ENCODE measurements around the gene TGDS.
"Not testable (repeated sequence)": the region's sequence is repeated elsewhere in the genome, so short reads cannot be mapped to it uniquely, and the experiment has no call there.

The TGDS gene

DNA sequence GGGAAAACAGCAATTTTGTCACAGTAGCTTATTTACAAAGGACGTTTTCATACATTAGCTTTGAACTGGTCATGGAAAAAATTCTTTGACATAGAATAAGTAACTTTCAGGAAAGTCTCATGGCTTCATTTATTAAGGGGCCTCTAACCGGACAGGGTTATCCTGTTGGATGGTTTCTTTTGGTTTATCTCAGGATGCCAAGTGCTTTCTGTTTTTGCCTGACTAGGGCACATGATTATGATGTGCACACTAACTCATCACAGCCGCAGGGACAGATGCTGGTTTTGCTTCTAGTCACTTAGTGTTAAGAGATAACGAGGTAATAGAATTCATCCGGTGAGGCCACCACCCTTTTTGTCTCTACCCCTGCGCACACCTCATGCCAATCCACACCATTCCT, 53.0 kb downstream of the TGDS start:
- H3K4me3 ChIP-seq (ENCODE audit: low read depth in 1 of 2, low read length in 2 of 2) = no peak overlapping the region
- no peaks in the 10 kb centered on the region for H3K9me3 ChIP-seq (ENCODE audit: control insufficient read depth in 1 of 2, low read length in 2 of 2)
- H3K36me3 ChIP-seq (ENCODE audit: control insufficient read depth in 1 of 2, insufficient read depth in 2 of 2, low read length in 2 of 2) = no peaks in the 10 kb centered on the region
- H3K4me1 ChIP-seq (ENCODE audit: control insufficient read depth in 1 of 2, insufficient read depth in 2 of 2, low read length in 2 of 2) = peaks cover 0 to under 1% of the 10 kb centered on the region in 2 donors
- H3K27ac ChIP-seq (ENCODE audit: low read depth, low read length) = no peak overlapping the region
- no peak overlapping the region for H3K9ac ChIP-seq (ENCODE audit: low read depth in 1 of 2, low read length in 2 of 2)
- H3K27me3 ChIP-seq (ENCODE audit: control insufficient read depth in 1 of 2, insufficient read depth in 2 of 2, low read length in 2 of 2) = no peaks in the 10 kb centered on the region

DNA sequence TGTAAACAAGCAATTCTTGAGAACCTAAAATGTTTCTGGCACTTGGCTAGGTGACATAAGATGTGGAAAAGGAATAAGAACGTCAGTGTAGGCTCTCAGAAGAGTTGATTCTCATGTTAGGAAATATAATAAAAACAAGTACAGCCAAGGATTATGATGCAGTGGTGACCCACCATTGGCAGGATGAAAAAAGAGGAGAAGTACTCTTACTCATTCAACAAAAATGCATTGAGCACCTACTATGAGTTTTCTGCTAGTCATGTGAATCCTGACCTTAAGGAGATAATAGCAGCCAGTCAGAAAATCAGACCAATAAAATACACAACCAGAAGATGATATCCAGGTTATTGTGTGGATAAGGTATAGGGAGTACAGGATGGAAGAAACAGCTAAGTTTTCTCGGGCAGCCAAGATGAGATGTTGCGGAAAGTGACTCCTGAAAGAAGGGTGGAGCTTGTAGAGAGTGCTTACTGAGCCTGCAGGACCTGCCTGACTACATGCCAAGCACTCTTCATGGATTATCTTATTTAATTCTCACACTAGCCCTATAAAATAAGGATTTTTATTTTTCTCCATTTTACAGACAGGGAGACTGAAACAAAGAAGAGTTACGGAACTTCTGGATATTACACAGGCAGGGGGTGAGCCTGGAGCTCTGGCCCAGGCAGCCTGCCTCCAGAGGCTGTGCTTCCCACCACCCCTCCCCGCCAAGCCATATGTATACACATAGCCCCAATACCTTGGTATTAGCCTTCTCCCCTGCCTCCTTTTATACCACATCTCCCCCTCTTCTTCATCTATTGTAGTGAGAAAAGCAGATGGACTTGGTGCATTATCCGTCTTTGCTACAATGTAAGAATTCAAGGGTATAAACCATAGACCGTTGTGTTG, 58.0 kb downstream of the TGDS start:
- Histone ChIP-seq H3K27ac (ENCODE audit: low read depth, low read length) (no peak overlapping the region), H3K27me3 (ENCODE audit: control insufficient read depth in 1 of 2, insufficient read depth in 2 of 2, low read length in 2 of 2) (no peaks in the 10 kb centered on the region), H3K4me1 (ENCODE audit: control insufficient read depth in 1 of 2, insufficient read depth in 2 of 2, low read length in 2 of 2) (no peaks in the 10 kb centered on the region), H3K9ac (ENCODE audit: low read depth in 1 of 2, low read length in 2 of 2) (no peak overlapping the region), H3K4me3 (ENCODE audit: low read depth in 1 of 2, low read length in 2 of 2) (no peak overlapping the region), H3K9me3 (ENCODE audit: control insufficient read depth in 1 of 2, low read length in 2 of 2) (no peaks in the 10 kb centered on the region), H3K36me3 (ENCODE audit: control insufficient read depth in 1 of 2, insufficient read depth in 2 of 2, low read length in 2 of 2) (no peaks in the 10 kb centered on the region)

DNA sequence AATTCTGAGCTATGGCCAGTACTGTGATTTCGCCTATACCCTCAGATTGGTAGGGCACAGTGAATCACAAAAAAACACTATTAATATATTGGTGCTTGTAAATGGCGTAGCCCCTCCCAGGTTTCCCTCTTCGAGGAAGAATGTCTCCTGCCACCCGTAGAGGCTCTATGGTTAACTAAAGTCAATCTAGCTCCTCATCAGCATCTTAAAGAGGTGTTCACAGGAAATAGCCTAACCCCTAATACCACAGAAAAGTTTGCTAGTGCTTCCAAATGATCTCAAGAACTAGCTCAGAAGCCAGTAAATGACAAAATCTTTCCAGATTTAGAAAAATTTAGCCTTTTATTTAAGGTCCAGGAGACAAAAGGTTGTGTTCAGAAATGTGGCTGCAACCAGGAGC, 60.2 kb downstream of the TGDS start:
- Histone ChIP-seq H3K9ac (ENCODE audit: low read depth in 1 of 2, low read length in 2 of 2) (no peak overlapping the region), H3K4me3 (ENCODE audit: low read depth in 1 of 2, low read length in 2 of 2) (no peak overlapping the region), H3K36me3 (ENCODE audit: control insufficient read depth in 1 of 2, insufficient read depth in 2 of 2, low read length in 2 of 2) (no peaks in the 10 kb centered on the region), H3K4me1 (ENCODE audit: control insufficient read depth in 1 of 2, insufficient read depth in 2 of 2, low read length in 2 of 2) (no peaks in the 10 kb centered on the region), H3K27me3 (ENCODE audit: control insufficient read depth in 1 of 2, insufficient read depth in 2 of 2, low read length in 2 of 2) (no peaks in the 10 kb centered on the region), H3K27ac (ENCODE audit: low read depth, low read length) (no peak overlapping the region), H3K9me3 (ENCODE audit: control insufficient read depth in 1 of 2, low read length in 2 of 2) (no peaks in the 10 kb centered on the region)

DNA sequence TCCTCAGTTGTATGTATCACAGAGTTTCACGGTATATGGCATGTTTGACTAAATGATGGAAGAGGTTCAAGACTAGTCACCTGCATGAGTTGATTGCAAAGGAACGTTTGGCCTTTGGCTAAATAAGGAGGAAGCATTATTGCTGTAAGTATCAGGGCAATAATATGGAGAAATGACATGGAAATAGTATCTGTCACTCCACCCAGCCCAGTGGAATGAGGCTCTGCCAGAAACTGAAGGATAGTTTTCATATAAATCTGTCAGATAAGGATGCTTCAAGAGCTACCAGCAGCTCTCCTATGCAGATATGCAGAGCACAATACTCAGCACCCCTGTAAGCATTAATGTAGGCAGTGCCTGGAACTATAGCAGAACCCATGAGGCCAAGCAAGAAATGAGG, 60.7 kb downstream of the TGDS start:
- Histone ChIP-seq H3K36me3 (ENCODE audit: control insufficient read depth in 1 of 2, insufficient read depth in 2 of 2, low read length in 2 of 2) (no peaks in the 10 kb centered on the region), H3K4me1 (ENCODE audit: control insufficient read depth in 1 of 2, insufficient read depth in 2 of 2, low read length in 2 of 2) (no peaks in the 10 kb centered on the region), H3K9me3 (ENCODE audit: control insufficient read depth in 1 of 2, low read length in 2 of 2) (no peaks in the 10 kb centered on the region), H3K4me3 (ENCODE audit: low read depth in 1 of 2, low read length in 2 of 2) (no peak overlapping the region), H3K27me3 (ENCODE audit: control insufficient read depth in 1 of 2, insufficient read depth in 2 of 2, low read length in 2 of 2) (no peaks in the 10 kb centered on the region), H3K9ac (ENCODE audit: low read depth in 1 of 2, low read length in 2 of 2) (no peak overlapping the region), H3K27ac (ENCODE audit: low read depth, low read length) (no peak overlapping the region)

DNA sequence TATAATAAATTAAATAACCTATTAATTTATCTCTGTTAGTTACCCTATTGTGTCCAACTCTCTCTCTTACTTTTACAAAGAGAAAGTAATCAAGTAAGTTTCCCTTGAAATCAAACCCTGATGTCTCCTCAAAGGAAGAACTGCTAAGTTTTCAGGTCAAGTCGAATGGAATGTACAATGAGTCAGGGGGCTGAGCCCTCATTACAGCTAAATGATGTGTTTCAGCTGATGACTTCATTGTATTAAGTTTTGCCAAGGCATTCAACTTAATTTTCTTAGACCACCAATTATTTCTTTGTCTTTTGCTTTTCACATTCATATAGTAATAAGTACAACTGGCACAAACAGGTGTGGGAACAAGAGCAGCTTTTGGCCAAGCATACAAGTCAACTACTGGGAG, 61.8 kb downstream of the TGDS start:
- Histone ChIP-seq H3K9me3 (ENCODE audit: control insufficient read depth in 1 of 2, low read length in 2 of 2) (no peaks in the 10 kb centered on the region), H3K27me3 (ENCODE audit: control insufficient read depth in 1 of 2, insufficient read depth in 2 of 2, low read length in 2 of 2) (no peaks in the 10 kb centered on the region), H3K27ac (ENCODE audit: low read depth, low read length) (no peak overlapping the region), H3K4me3 (ENCODE audit: low read depth in 1 of 2, low read length in 2 of 2) (no peak overlapping the region), H3K36me3 (ENCODE audit: control insufficient read depth in 1 of 2, insufficient read depth in 2 of 2, low read length in 2 of 2) (no peaks in the 10 kb centered on the region), H3K4me1 (ENCODE audit: control insufficient read depth in 1 of 2, insufficient read depth in 2 of 2, low read length in 2 of 2) (no peaks in the 10 kb centered on the region), H3K9ac (ENCODE audit: low read depth in 1 of 2, low read length in 2 of 2) (no peak overlapping the region)

DNA sequence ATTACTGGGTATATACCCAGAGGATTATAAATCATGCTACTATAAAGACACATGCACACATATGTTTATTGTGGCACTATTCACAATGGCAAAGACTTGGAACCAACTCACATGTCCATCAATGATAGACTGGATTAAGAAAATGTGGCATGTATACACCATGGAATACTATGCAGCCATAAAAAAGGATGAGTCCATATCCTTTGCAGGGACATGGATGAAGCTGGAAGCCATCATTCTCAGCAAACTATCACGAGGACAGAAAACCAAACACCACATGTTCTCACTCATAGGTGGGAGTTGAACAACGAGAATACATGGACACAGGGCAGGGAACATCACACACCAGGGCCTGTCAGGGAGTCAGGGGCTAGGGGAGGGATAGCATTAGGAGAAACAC, 63.7 kb downstream of the TGDS start:
- not testable (repeated sequence) for H3K27me3 ChIP-seq (ENCODE audit: control insufficient read depth in 1 of 2, insufficient read depth in 2 of 2, low read length in 2 of 2); H3K9ac ChIP-seq (ENCODE audit: low read depth in 1 of 2, low read length in 2 of 2); H3K36me3 ChIP-seq (ENCODE audit: control insufficient read depth in 1 of 2, insufficient read depth in 2 of 2, low read length in 2 of 2); H3K4me3 ChIP-seq (ENCODE audit: low read depth in 1 of 2, low read length in 2 of 2); H3K4me1 ChIP-seq (ENCODE audit: control insufficient read depth in 1 of 2, insufficient read depth in 2 of 2, low read length in 2 of 2); H3K27ac ChIP-seq (ENCODE audit: low read depth, low read length); H3K9me3 ChIP-seq (ENCODE audit: control insufficient read depth in 1 of 2, low read length in 2 of 2)

DNA sequence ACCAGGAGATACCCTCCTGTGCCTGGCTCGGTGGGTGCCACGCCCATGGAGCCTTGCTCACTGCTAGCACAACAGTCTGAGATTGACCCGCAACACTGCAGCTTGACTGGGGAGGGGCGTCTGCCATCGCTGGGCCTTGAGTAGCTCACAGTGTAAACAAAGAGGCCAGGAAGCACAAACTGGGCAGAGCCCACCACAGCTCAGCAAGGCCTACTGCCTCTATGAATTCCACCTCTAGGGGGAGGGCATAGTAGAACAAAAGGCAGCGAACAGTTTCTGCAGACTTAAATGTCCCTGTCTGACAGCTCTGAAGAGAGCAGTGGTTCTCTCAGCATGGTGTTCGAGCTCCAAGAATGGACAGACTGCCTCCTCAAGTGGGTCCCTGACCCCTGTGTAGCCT, 69.0 kb downstream of the TGDS start:
- H3K36me3 ChIP-seq (ENCODE audit: control insufficient read depth in 1 of 2, insufficient read depth in 2 of 2, low read length in 2 of 2); H3K27ac ChIP-seq (ENCODE audit: low read depth, low read length); H3K27me3 ChIP-seq (ENCODE audit: control insufficient read depth in 1 of 2, insufficient read depth in 2 of 2, low read length in 2 of 2): not testable (repeated sequence)

DNA sequence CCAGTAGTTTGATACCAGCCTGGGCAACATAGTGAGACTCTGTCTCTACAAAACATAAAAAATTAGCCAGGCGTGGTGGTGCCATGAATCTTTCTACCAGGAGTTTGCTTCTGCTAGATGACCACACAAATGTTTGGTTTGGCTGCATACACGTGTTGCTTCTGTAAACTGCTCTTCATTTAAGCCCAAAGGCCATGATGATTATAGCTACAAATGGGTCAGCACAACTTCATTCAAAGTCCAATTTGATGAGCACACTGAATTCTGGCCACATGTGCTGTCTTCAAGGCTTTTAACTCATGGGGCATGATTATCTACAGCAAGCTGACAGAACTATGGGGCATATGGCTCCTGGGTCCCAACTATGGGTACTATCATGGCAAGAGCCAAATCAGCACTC, 70.2 kb downstream of the TGDS start:
- Histone ChIP-seq H3K36me3 (ENCODE audit: control insufficient read depth in 1 of 2, insufficient read depth in 2 of 2, low read length in 2 of 2) (no peaks in the 10 kb centered on the region), H3K9ac (ENCODE audit: low read depth in 1 of 2, low read length in 2 of 2) (no peak overlapping the region), H3K4me3 (ENCODE audit: low read depth in 1 of 2, low read length in 2 of 2) (no peak overlapping the region), H3K27ac (ENCODE audit: low read depth, low read length) (no peak overlapping the region), H3K27me3 (ENCODE audit: control insufficient read depth in 1 of 2, insufficient read depth in 2 of 2, low read length in 2 of 2) (no peaks in the 10 kb centered on the region), H3K4me1 (ENCODE audit: control insufficient read depth in 1 of 2, insufficient read depth in 2 of 2, low read length in 2 of 2) (no peaks in the 10 kb centered on the region), H3K9me3 (ENCODE audit: control insufficient read depth in 1 of 2, low read length in 2 of 2) (no peaks in the 10 kb centered on the region)

More for the DNA sequence above, 69.0 kb downstream of the TGDS start:
- not testable (repeated sequence) for H3K9me3 ChIP-seq (ENCODE audit: control insufficient read depth in 1 of 2, low read length in 2 of 2); H3K9ac ChIP-seq (ENCODE audit: low read depth in 1 of 2, low read length in 2 of 2); H3K4me1 ChIP-seq (ENCODE audit: control insufficient read depth in 1 of 2, insufficient read depth in 2 of 2, low read length in 2 of 2); H3K4me3 ChIP-seq (ENCODE audit: low read depth in 1 of 2, low read length in 2 of 2)

DNA sequence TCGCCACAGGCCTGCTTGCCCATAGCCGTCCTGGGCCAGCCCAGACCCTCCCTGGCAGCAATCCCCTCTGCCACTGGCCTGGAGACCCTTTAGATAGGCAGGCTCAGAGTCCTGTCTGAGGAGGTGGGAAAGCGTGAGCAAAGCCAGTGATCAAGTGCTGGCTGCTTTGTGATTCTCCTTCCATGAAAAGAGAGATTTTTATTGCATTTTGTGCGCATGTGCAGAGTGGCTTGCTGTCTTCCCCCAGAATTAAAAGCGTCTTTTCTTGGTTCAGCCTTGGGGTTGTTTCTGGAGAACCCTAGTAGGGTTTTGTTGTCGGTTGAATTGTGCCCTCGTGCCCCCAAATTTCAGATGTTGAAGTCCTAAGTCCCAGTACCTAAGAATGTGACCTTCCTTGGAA, 71.5 kb downstream of the TGDS start:
- no peaks in the 10 kb centered on the region for H3K27me3 ChIP-seq (ENCODE audit: control insufficient read depth in 1 of 2, insufficient read depth in 2 of 2, low read length in 2 of 2)
- H3K9ac ChIP-seq (ENCODE audit: low read depth in 1 of 2, low read length in 2 of 2) = no peak overlapping the region
- no peak overlapping the region for H3K4me3 ChIP-seq (ENCODE audit: low read depth in 1 of 2, low read length in 2 of 2)
- H3K36me3 ChIP-seq (ENCODE audit: control insufficient read depth in 1 of 2, insufficient read depth in 2 of 2, low read length in 2 of 2) = no peaks in the 10 kb centered on the region
- H3K9me3 ChIP-seq (ENCODE audit: control insufficient read depth in 1 of 2, low read length in 2 of 2) = no peaks in the 10 kb centered on the region
- H3K27ac ChIP-seq (ENCODE audit: low read depth, low read length) = no peak overlapping the region
- H3K4me1 ChIP-seq (ENCODE audit: control insufficient read depth in 1 of 2, insufficient read depth in 2 of 2, low read length in 2 of 2) = no peaks in the 10 kb centered on the region
